B cell (primary cell): Measurements from ENCODE around the gene RALGAPA2. TPM values are rescaled to one million over a fixed set of nuclear protein-coding genes. Genes with fewer than 3 reads are reported as not detected.

ENCODE experiments used
- ATAC-seq: fragments of 200-7000 bp; cut with Tn5 transposase; one replicate; pipeline ENCODE4 v1.10.0; 2021; ENCODE audit warnings: low read depth, mild to moderate bottlenecking, moderate number of reproducible peaks, moderate library complexity
- CTCF ChIA-PET: fragments of 350-600 bp; sonication (Branson Sonifier 250); formaldehyde crosslinking; loops from one replicate; lab custom pipeline; 2021; ENCODE audit warnings: antibody characterized with exemption, inconsistent platforms; lab: Charles Lee
- POLR2A ChIA-PET: fragments of 350-600 bp; sonication (Branson Sonifier 250); formaldehyde crosslinking; loops from one replicate; lab custom pipeline; 2021; ENCODE audit warnings: antibody characterized with exemption; lab: Charles Lee
- DNase-seq: peaks from one replicate; pipeline ENCODE4 v3.0.0; 2013
- H2AFZ ChIP-seq: 2 replicates; pipeline ENCODE4 v1.6.1; 2012; ENCODE audit warnings: mild to moderate bottlenecking, low read depth, low read length; ENCODE audit not compliant: insufficient read depth, poor library complexity, severe bottlenecking
- H3K27ac ChIP-seq, 2 donors: 1 replicate in 1 of 2; 2 replicates in 1 of 2; pipeline ENCODE4 v1.5.1; 2012 to 2013; ENCODE audit warnings: low read length in 2 of 2, mild to moderate bottlenecking in 2 of 2, moderate library complexity in 1 of 2
- H3K27me3 ChIP-seq, 4 experiments: fragments of 200-600 bp in 1 of 4; sonication (generic) in 1 of 4; replicated peaks in 1 of 4; 1 replicate in 2 of 4; 2 replicates in 2 of 4; pipeline versions ENCODE4 v1.6.1 to v1.7.0; 2013 to 2016; ENCODE audit warnings: low read length in 3 of 4, mild to moderate bottlenecking in 2 of 4, mixed read lengths in 1 of 4, moderate library complexity in 1 of 4; ENCODE audit not compliant: insufficient read depth in 4 of 4, control insufficient read depth in 3 of 4; ENCODE audit errors: control extremely low read depth in 1 of 4
- H3K36me3 ChIP-seq, 2 experiments: replicated peaks in 1 of 2; 1 replicate in 1 of 2; 2 replicates in 1 of 2; pipeline versions ENCODE4 v1.6.1 to v1.7.1; 2013; ENCODE audit warnings: low read length in 1 of 2; ENCODE audit not compliant: insufficient read depth in 2 of 2, control insufficient read depth in 1 of 2; ENCODE audit errors: control extremely low read depth in 1 of 2, extremely low read depth in 1 of 2
- H3K4me1 ChIP-seq, 2 donors: fragments of 200-600 bp in 1 of 2; sonication (generic) in 1 of 2; 1 replicate in 1 of 2; 2 replicates in 1 of 2; pipeline versions ENCODE4 v1.5.1 to v1.6.1; 2013 to 2017; ENCODE audit warnings: low read length in 2 of 2; ENCODE audit not compliant: control insufficient read depth in 2 of 2, insufficient read depth in 2 of 2
- H3K4me2 ChIP-seq: replicated peaks from 2 replicates; pipeline ENCODE3; 2012; ENCODE audit warnings: mild to moderate bottlenecking, low read depth, low read length; ENCODE audit not compliant: poor library complexity, severe bottlenecking
- H3K4me3 ChIP-seq, 5 experiments: fragments of 200-600 bp in 1 of 5; sonication (generic) in 1 of 5; 1 replicate in 3 of 5; 2 replicates in 2 of 5; pipeline versions ENCODE4 v1.5.1 to v1.7.0; 2011 to 2016; ENCODE audit warnings: low read length in 4 of 5, mild to moderate bottlenecking in 4 of 5, low read depth in 2 of 5, control low read depth in 1 of 5, moderate library complexity in 1 of 5; ENCODE audit not compliant: insufficient read depth in 1 of 5; ENCODE audit errors: control extremely low read depth in 1 of 5, extremely low read depth in 1 of 5
- H3K79me2 ChIP-seq: fragments of 200-600 bp; sonication (generic); one replicate; pipeline ENCODE4 v1.6.0; 2016; ENCODE audit warnings: low read length; ENCODE audit not compliant: control insufficient read depth, insufficient read depth
- H3K9ac ChIP-seq: fragments of 200-600 bp; sonication (generic); 2 replicates; pipeline ENCODE4 v1.6.1; 2017; ENCODE audit warnings: mild to moderate bottlenecking, low read length, moderate library complexity
- H3K9me3 ChIP-seq, 3 donors: one replicate each; pipeline versions ENCODE4 v1.6.1 to v1.7.1; 2013; ENCODE audit warnings: low read length in 2 of 3; ENCODE audit not compliant: control insufficient read depth in 2 of 3, insufficient read depth in 1 of 3; ENCODE audit errors: control extremely low read depth in 1 of 3
- H4K20me1 ChIP-seq: 2 replicates; pipeline ENCODE4 v1.6.0; 2012; ENCODE audit warnings: mild to moderate bottlenecking, low read length; ENCODE audit not compliant: insufficient read depth, control insufficient read depth, poor library complexity, severe bottlenecking
- H3K27ac Mint-ChIP-seq: one replicate; pipeline ENCODE4 v1.8.0; 2021; ENCODE audit warnings: mixed read lengths
- H3K27me3 Mint-ChIP-seq: one replicate; pipeline ENCODE4 v1.8.0; 2021; ENCODE audit warnings: mixed read lengths
- H3K4me1 Mint-ChIP-seq: one replicate; pipeline ENCODE4 v1.8.0; 2021; ENCODE audit warnings: mixed read lengths
- H3K4me3 Mint-ChIP-seq: one replicate; pipeline ENCODE4 v1.8.0; 2021; ENCODE audit warnings: mixed read lengths
- H3K9me3 Mint-ChIP-seq: one replicate; pipeline ENCODE4 v1.8.0; 2022; ENCODE audit warnings: mixed read lengths; ENCODE audit not compliant: insufficient read depth
- EZH2 ChIP-seq: IDR thresholded peaks from 2 replicates; pipeline ENCODE4 v1.6.1; 2012; ENCODE audit warnings: borderline replicate concordance, low read depth, mild to moderate bottlenecking, moderate library complexity, low read length; ENCODE audit not compliant: insufficient read depth, poor library complexity, severe bottlenecking
- WGBS: methylation state at CpG from one replicate; pipeline ENCODE4 v1.1.5; 2013; ENCODE audit warnings: missing lambda C conversion rate; ENCODE audit not compliant: insufficient coverage; 5-methylcytosine and 5-hydroxymethylcytosine counted together
- intact Hi-C: fragments of 100-400 bp; cut with micrococcal nuclease; formaldehyde crosslinking; loops from one replicate; pipeline ENCODE4 v1.10.0; 2022
- polyA plus RNA-seq: library from polyadenylated mRNA; depleted of rRNA; stranded (reverse); fragments of >200 nt; gene quantifications from 2 replicates; pipeline ENCODE4 v1.2.3, GENCODE V29; 2012
- total RNA-seq, 2 donors: library from RNA; stranded (reverse); fragments of 120-200 nt in 1 of 2; gene quantifications; 1 replicate in 1 of 2; 2 replicates in 1 of 2; pipeline versions ENCODE4 v1.2.3 to v1.2.4, GENCODE V29; 2013 to 2022
- TF ChIP-seq, protein P1 (sequence below): fragments of 200-600 bp; IDR thresholded peaks from one replicate; pipeline ENCODE4 v1.8.0; 2022; ENCODE audit warnings: antibody characterized with exemption, mild to moderate bottlenecking

The RALGAPA2 gene
- total and polyA plus RNA-seq, 2 donors (not counting 1 experiment from before 2014, with no cell fraction given), result 6.4 to 33.1 TPM

DNA sequence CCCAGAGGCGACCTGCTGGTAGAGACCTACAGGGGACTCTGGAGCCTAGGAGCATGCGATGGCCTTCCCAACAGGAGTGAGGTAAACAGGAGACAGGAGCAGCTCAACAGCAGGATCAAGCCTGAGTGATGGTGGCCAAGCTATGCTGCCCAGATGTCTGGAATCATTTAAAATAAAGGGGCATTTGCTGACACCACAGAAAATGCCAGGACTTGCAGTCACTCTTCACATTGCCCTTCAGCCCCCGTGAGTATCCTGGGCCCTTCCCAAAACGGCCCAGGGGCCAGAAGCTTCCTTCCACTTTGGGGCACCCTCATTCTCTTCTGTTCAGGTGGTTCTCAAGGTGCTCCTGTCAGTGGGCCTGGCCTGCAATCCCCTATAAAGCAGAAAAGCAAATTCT lies 321.3 kb downstream of the RALGAPA2 start:
- Histone ChIP-seq H3K4me1 (no peaks in the 10 kb centered on the region), H3K9me3 (no peaks in the 10 kb centered on the region), H3K79me2 (no peaks in the 10 kb centered on the region), H3K36me3 (peaks cover 0 to 10% of the 10 kb centered on the region in 2 experiments), H4K20me1 (no peaks in the 10 kb centered on the region), H2AFZ (no peak overlapping the region), H3K4me2 (no peak overlapping the region), H3K4me3 (no peak overlapping the region), H3K27ac (no peak overlapping the region), H3K27me3 (no peaks in the 10 kb centered on the region), H3K9ac (no peak overlapping the region)
- no peak for ATAC-seq
- WGBS, result 90% methylated on average over 4 of the region's 4 CpGs
- POLR2A ChIA-PET, result no interaction called here
- Mint-ChIP-seq H3K4me3 (no peak overlapping the region), H3K4me1 (no peaks in the 10 kb centered on the region), H3K27ac (no peak overlapping the region), H3K9me3 (no peaks in the 10 kb centered on the region), H3K27me3 (no peaks in the 10 kb centered on the region)
- CTCF ChIA-PET, result no interaction called here
- intact Hi-C loops, result no loop called here
- no peak for DNase-seq
- no peak for TF ChIP-seq EZH2
- TF ChIP-seq, protein P1, sequence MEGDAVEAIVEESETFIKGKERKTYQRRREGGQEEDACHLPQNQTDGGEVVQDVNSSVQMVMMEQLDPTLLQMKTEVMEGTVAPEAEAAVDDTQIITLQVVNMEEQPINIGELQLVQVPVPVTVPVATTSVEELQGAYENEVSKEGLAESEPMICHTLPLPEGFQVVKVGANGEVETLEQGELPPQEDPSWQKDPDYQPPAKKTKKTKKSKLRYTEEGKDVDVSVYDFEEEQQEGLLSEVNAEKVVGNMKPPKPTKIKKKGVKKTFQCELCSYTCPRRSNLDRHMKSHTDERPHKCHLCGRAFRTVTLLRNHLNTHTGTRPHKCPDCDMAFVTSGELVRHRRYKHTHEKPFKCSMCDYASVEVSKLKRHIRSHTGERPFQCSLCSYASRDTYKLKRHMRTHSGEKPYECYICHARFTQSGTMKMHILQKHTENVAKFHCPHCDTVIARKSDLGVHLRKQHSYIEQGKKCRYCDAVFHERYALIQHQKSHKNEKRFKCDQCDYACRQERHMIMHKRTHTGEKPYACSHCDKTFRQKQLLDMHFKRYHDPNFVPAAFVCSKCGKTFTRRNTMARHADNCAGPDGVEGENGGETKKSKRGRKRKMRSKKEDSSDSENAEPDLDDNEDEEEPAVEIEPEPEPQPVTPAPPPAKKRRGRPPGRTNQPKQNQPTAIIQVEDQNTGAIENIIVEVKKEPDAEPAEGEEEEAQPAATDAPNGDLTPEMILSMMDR, result no peak

DNA sequence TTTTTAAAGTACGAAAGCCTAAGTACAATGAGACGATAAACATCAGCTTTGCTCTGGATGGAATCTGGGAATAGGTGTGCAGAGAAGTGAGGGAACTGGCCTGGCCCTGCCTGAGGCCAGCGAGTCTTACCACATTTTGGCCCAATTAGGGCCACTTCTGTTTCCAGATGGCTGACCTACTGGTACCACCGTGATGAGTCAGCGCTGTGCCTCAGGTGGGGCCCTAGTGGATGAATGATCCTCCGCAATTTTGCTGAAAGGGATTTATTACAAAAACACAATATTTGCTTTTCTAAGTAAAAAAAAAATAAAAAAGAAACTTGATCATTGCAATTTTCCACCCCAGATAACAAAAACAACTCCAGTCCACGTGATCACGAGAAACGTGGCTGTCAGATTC lies 322.1 kb downstream of the RALGAPA2 start:
- Mint-ChIP-seq H3K27ac (no peak overlapping the region), H3K27me3 (no peaks in the 10 kb centered on the region), H3K4me1 (no peaks in the 10 kb centered on the region), H3K4me3 (no peak overlapping the region), H3K9me3 (no peaks in the 10 kb centered on the region)
- ChIA-PET POLR2A (no interaction called here), CTCF (no interaction called here)
- intact Hi-C loops, result no loop called here
- no peaks in the 10 kb centered on the region for H4K20me1 ChIP-seq
- DNase-seq (no peak), ATAC-seq (no peak)
- H3K79me2 ChIP-seq, result no peaks in the 10 kb centered on the region
- no peaks in the 10 kb centered on the region for H3K9me3 ChIP-seq
- no peak overlapping the region for H2AFZ ChIP-seq
- H3K9ac ChIP-seq, result no peak overlapping the region
- WGBS, result 100% methylated on average over 5 of the region's 9 CpGs
- no peak overlapping the region for H3K4me2 ChIP-seq
- H3K27me3 ChIP-seq, result no peaks in the 10 kb centered on the region
- peaks cover 0 to 10% of the 10 kb centered on the region in 2 experiments for H3K36me3 ChIP-seq
- no peak overlapping the region for H3K27ac ChIP-seq
- TF ChIP-seq, protein P1, result no peak
- H3K4me3 ChIP-seq, result no peak overlapping the region
- H3K4me1 ChIP-seq, result no peaks in the 10 kb centered on the region
